Spinal cord (tissue), 10 donors: ENCODE results near the gene SERPINA1. TPM values are rescaled to one million over a fixed set of nuclear protein-coding genes. Genes with fewer than 3 reads are reported as not detected.
"Not testable (repeated sequence)": the region's sequence is repeated elsewhere in the genome, so short reads cannot be mapped to it uniquely, and the experiment has no call there.

Source experiments
- DNase-seq, 6 donors: peaks; one replicate each; pipeline versions ENCODE4 v3.0.0 to v3.0.0-alpha.2; 2013 to 2015; ENCODE audit warnings: low spot score in 6 of 6, low read depth in 4 of 6
- H3K27ac ChIP-seq: one replicate; pipeline ENCODE4 v1.5.1; 2013; ENCODE audit warnings: low read depth, low read length, control low read depth
- H3K27me3 ChIP-seq: one replicate; pipeline ENCODE4 v1.6.1; 2013; ENCODE audit warnings: low read length; ENCODE audit not compliant: control insufficient read depth, insufficient read depth
- H3K36me3 ChIP-seq: one replicate; pipeline ENCODE4 v1.6.1; 2013; ENCODE audit warnings: low read length; ENCODE audit not compliant: control insufficient read depth, insufficient read depth
- H3K4me1 ChIP-seq: one replicate; pipeline ENCODE4 v1.6.1; 2013; ENCODE audit warnings: low read length; ENCODE audit not compliant: control insufficient read depth, insufficient read depth
- H3K4me3 ChIP-seq: one replicate; pipeline ENCODE4 v1.5.1; 2013; ENCODE audit warnings: low read depth, low read length, control low read depth
- H3K9me3 ChIP-seq: one replicate; pipeline ENCODE4 v1.6.1; 2013; ENCODE audit warnings: low read length; ENCODE audit not compliant: control insufficient read depth, insufficient read depth
- WGBS: methylation state at CpG from one replicate; pipeline ENCODE4 v1.1.5; 2013; ENCODE audit warnings: missing lambda C conversion rate; ENCODE audit not compliant: insufficient coverage; 5-methylcytosine and 5-hydroxymethylcytosine counted together
- polyA plus RNA-seq, 2 donors: library from polyadenylated mRNA; unstranded; fragments of 120-200 nt; gene quantifications; one replicate each; pipeline ENCODE4 v1.2.1, GENCODE V29; 2013; ENCODE audit not compliant: insufficient read length in 2 of 2
- total RNA-seq, 2 donors: library from RNA; depleted of rRNA in 1 of 2; stranded (reverse); fragments of 120-200 nt in 1 of 2; fragments of >200 nt in 1 of 2; gene quantifications; one replicate each; pipeline versions ENCODE4 v1.2.3 to v1.2.4, GENCODE V29; 2013 to 2014
- donor health status: healthy.

The SERPINA1 gene
- total and polyA plus RNA-seq, 4 donors, result 3.8 to 8.6 (median 6.3) TPM

DNA sequence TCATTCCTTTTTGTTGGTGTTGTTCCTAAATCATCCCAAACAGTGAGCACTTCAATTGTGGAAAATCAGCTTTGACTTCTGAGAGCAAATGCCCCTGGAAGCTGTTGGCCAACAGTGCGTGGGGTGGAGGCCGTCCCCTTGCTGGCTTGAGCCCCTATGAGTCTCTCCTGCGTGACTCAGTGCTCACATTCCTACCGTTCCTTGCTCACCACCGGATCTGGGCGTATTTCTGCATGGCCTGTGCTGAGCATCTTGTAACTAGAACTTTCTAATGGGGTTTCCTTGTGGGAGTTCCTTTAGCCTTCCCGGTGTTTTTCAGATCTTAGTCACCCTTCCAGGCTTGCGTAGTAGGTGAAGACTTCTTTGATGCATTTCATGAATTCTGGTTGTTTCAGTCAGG is 14.7 kb downstream of the SERPINA1 start:
- no peaks in the 10 kb centered on the region for H3K36me3 ChIP-seq
- H3K27me3 ChIP-seq, result no peaks in the 10 kb centered on the region
- H3K4me3 ChIP-seq, result no peak overlapping the region
- no peak overlapping the region for H3K27ac ChIP-seq
- WGBS, result 62% methylated on average over 6 of the region's 8 CpGs
- H3K4me1 ChIP-seq, result peaks cover 5% of the 10 kb centered on the region
- no peak for DNase-seq
- no peaks in the 10 kb centered on the region for H3K9me3 ChIP-seq

DNA sequence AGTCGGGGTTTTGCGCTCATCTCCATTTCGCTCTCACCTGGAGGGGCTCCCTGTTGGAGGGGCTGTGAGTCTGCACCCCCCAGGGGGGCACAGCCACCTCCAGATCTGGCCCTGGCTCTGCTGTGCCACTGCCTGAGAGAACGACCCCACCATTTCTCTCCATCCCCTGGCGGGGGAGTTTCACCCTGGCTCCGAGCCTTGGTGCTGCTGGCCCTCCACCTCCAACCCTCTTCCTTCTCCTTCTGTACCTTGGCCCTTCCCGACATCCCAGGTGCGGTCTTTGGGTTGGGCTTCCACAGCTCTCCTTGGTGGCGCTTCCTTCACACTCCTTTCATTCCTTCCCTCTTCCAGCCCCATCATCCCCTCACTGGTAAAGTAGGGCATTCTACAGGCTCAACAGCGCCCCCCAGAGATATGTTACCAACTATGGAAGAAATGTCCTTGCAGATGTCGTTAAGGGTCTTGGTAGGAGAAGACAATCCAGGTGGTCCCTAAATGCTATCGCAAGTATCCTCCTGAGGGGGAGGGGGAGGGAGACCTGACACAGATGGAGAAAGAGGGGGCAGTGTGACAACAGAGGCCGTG is 16.3 kb downstream of the SERPINA1 start:
- no peaks in the 10 kb centered on the region for H3K36me3 ChIP-seq
- H3K27me3 ChIP-seq, result no peaks in the 10 kb centered on the region
- H3K4me3 ChIP-seq, result no peak overlapping the region
- peaks cover 5% of the 10 kb centered on the region for H3K4me1 ChIP-seq
- WGBS, result 93% methylated on average over 11 of the region's 13 CpGs
- H3K27ac ChIP-seq, result no peak overlapping the region
- no peaks in the 10 kb centered on the region for H3K9me3 ChIP-seq
- DNase-seq, result no peak

DNA sequence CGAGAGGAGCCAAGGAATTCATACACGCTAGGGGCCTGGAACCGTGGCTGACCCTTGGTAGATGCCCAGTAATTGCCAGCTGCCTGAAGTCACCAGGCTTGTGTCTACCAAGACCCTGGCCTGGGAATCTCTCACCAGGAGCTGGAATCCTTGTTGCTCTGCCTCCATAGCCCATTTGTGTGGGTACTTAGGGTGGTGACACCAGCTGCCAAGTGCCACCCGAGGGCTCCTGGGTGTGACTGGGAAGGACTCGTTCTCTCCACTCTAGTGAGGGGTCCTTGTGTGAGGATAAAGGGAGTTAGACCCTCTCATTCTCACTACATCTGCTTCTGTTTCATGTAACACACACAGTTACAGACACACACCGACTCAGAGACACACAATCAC is 17.9 kb downstream of the SERPINA1 start:
- Histone ChIP-seq H3K9me3 (no peaks in the 10 kb centered on the region), H3K27me3 (no peaks in the 10 kb centered on the region), H3K4me3 (no peak overlapping the region), H3K27ac (no peak overlapping the region), H3K36me3 (no peaks in the 10 kb centered on the region), H3K4me1 (peaks cover 4% of the 10 kb centered on the region)
- 85% methylated on average over 1 of the region's 6 CpGs for WGBS
- DNase-seq, result no peak

DNA sequence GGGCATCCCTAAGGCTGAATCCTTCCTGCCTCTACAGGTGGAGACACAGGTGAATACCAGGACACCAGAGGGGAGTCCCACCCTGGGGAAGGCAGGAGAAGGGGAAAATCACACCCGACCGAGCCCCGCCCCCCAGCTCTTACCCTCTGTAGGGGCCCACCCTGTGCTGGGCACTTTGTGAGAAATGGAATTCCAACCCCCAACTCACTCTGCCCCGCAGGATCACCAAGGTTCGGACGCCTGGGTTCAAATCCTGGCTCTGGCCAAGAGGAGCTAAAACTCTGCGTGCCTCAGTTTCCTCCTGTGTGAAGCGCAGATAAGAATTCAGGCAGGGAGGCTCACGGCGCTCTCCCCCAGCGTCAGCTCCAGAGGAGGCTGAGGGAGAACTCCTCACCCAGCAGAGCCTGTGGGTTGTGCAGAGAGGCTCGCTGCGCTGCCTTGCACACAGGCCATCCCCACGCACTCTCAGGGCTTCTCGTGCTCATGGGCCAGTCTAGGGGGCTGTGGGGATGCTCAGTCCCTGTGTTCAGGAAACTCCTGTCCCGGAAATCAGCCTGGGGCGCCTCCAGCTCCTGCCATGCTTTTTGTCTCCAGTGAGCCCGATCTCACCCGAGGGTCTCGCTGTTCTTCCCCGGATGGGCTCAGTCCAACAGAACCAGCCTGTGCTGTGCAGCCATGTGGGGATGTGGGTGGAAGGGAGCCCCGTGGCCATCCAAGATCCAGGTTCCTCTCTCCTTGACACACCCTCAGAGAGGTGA is 18.5 kb downstream of the SERPINA1 start:
- H3K27ac ChIP-seq, H3K9me3 ChIP-seq, H3K27me3 ChIP-seq, H3K4me3 ChIP-seq, DNase-seq, H3K36me3 ChIP-seq, H3K4me1 ChIP-seq: not testable (repeated sequence)
- 75% methylated on average over 2 of the region's 22 CpGs for WGBS

DNA sequence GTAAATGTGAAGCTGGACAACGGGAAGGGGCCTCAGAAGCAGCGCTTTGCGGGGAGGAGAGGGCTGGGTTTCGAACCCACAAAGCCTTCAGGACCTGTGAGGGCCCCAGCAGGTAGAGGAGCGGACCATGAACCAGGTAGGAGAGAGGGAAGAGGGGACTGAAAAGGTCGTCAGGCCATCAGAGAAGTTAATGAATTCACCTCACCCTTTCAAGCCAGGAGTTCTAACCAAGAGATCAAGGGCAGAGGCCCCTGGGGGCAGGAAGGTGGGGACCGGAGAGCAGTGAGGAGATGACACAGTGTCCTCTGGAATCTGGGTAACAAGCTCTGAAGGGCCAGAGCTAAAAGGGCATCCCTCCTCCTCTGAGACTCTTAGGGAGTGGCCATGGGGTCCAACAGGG is 19.4 kb downstream of the SERPINA1 start:
- Histone ChIP-seq H3K36me3 (no peaks in the 10 kb centered on the region), H3K27ac (no peak overlapping the region), H3K4me1 (no peaks in the 10 kb centered on the region), H3K27me3 (no peaks in the 10 kb centered on the region), H3K9me3 (no peaks in the 10 kb centered on the region), H3K4me3 (no peak overlapping the region)
- DNase-seq, result no peak
- 95% methylated on average over 6 of the region's 7 CpGs for WGBS

DNA sequence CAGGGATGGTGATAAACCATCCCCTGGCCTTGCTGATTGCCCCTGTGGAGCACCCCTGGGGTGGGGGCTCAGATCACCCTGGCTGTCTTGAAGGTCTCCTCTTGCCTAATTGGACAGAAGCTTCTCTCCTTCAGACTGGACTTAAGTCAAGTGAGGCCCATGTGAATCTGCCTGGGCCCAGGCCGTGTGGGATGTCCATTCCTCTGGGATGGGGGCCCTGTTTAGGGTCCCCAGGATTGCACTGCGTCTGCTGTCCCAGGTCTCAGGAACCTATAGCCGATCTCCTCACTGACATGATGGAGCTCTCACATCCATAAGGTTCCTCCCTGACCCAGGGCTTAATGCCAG is 20.2 kb downstream of the SERPINA1 start:
- DNase-seq, result no peak
- no peaks in the 10 kb centered on the region for H3K4me1 ChIP-seq
- 94% methylated on average over 3 of the region's 3 CpGs for WGBS
- H3K27ac ChIP-seq, result no peak overlapping the region
- H3K27me3 ChIP-seq, result no peaks in the 10 kb centered on the region
- H3K36me3 ChIP-seq, result no peaks in the 10 kb centered on the region
- no peaks in the 10 kb centered on the region for H3K9me3 ChIP-seq
- H3K4me3 ChIP-seq, result no peak overlapping the region

DNA sequence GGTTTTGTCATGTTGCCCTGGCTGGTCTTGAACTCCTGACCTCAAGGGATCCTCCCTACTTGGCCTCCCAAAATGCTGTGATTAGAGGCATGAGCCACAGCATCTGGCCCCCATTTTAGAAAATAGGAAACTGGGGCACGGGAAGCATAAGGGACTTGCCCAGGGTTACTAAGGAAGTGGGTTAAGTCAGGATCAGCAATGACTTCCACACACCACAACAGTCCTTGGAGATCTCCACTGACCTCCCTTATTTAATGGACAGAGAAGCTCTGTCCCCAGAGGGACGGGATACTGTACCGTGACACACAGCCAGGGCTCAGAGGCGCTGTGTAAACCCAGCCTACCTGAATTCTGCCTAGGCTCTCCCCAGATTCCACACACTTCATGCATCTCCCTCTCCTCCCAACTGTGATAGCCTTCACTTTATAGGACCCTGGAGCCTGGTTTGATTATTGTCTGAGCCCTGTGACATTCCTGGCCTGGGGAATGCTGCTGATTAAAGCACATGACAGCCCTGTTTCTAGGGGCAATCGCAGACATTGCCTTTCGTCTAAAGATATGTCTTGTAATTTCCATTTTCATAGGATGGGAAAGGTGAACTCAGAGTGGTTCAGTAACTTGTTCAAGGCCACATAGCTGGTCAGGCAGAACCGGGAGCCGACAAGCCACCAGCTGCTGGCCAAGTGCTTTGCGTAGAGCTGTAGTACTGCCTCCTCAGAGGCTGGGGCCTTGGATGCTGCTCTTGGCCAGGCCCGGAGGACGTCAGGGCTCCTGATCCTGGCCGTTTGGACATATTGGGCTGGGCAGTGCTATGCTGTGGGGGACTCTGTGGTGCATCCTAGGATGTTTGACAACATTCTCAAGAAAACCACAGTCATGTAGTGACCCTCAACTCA is 20.8 kb downstream of the SERPINA1 start:
- no peaks in the 10 kb centered on the region for H3K27me3 ChIP-seq
- H3K4me1 ChIP-seq, result no peaks in the 10 kb centered on the region
- DNase-seq, result no peak
- WGBS, result 84% methylated on average over 7 of the region's 12 CpGs
- no peak overlapping the region for H3K27ac ChIP-seq
- no peaks in the 10 kb centered on the region for H3K9me3 ChIP-seq
- H3K36me3 ChIP-seq, result no peaks in the 10 kb centered on the region
- H3K4me3 ChIP-seq, result no peak overlapping the region

DNA sequence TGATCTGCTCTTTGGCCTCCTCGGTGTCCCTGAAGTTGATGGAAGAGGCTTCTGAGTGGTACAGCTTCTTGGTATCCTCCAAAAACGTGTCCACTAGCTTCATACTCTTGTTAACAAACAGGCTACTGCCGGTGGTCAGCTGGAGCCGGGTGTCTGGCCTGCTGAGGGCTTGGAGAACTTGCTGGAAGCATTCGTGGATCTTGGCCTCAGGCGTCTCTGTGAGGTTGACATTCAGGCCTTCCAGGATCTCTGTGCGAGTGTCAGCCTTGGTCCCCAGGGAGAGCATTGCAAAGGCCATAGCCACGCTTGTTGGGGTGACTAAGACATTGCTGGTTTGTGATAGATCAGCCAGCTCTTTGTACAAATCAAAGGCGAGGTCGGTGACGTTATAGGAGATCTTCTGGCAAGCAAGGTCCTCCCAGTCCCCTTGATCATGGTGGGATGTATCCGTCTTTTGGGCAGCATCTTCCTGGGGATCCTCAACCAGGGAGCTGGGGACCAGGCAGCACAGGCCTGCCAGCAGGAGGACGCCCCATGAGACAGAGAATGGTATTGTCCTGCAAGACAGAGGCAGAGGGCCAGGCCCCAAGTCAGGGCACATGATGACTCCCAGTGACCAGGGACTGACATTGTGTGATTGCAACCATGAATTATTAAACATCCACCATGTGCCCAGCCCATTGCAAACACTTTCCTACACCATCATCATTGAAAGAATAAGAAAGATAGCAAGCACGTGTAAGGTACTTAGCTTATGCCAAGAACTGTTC is 22.1 kb downstream of the SERPINA1 start, which contains the start of gene SERPINA2:
Gene SERPINA2 (minus strand): TSS at position 553 of the 770 bp plus-strand sequence.
- Histone ChIP-seq H3K27me3 (no peaks in the 10 kb centered on the region), H3K4me1 (no peaks in the 10 kb centered on the region), H3K27ac (no peak within 1 kb of the TSS), H3K9me3 (no peaks in the 10 kb centered on the region), H3K4me3 (no peak within 1 kb of the TSS), H3K36me3 (no peaks in the 10 kb centered on the region)
- DNase-seq, result no peak
- 94% methylated on average over 12 of the region's 14 CpGs for WGBS

DNA sequence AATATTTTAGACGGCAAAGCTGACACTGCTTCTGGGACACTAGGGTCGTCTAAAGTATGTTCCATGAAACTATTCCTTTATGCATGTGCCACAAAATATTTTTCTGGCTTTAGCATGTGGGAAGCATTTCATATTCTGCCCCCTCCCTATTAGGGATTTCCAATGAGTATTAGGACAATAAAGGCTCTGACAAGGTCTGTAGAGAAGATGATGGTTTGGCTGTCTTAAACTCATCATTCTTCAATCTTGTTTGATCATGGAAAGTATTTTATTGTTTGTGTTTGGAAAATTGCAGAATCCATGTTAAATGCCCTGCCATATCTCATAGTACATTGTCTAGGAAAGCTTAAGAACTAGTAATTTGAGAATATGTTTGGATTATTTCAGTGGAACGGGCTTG is 22.8 kb downstream of the SERPINA1 start:
- DNase-seq, result no peak
- Histone ChIP-seq H3K36me3 (no peaks in the 10 kb centered on the region), H3K27ac (no peak overlapping the region), H3K4me3 (no peak overlapping the region), H3K4me1 (no peaks in the 10 kb centered on the region), H3K27me3 (no peaks in the 10 kb centered on the region), H3K9me3 (no peaks in the 10 kb centered on the region)
- 100% methylated on average over 1 of the region's 3 CpGs for WGBS
